Endothelial cell (in vitro differentiated cells): Measurements from ENCODE around the gene ZNF619. TPM values are rescaled to one million over a fixed set of nuclear protein-coding genes. Genes with fewer than 3 reads are reported as not detected.

Experiments
- DNase-seq: peaks from one replicate; pipeline ENCODE4 v3.0.0; 2021; ENCODE audit warnings: low spot score
- H3K27ac Mint-ChIP-seq: one replicate; pipeline ENCODE4 v1.8.0; 2021; ENCODE audit warnings: mixed read lengths, inconsistent platforms; ENCODE audit not compliant: unreplicated experiment
- H3K27me3 Mint-ChIP-seq: one replicate; pipeline ENCODE4 v1.8.0; 2021; ENCODE audit warnings: mild to moderate bottlenecking, moderate library complexity, mixed read lengths, inconsistent platforms; ENCODE audit not compliant: unreplicated experiment
- H3K36me3 Mint-ChIP-seq: one replicate; pipeline ENCODE4 v1.8.0; 2021; ENCODE audit warnings: mild to moderate bottlenecking, low read depth, mixed read lengths, inconsistent platforms; ENCODE audit not compliant: unreplicated experiment
- H3K4me1 Mint-ChIP-seq: one replicate; pipeline ENCODE4 v1.8.0; 2021; ENCODE audit warnings: mild to moderate bottlenecking, mixed read lengths, inconsistent platforms; ENCODE audit not compliant: unreplicated experiment
- H3K4me3 Mint-ChIP-seq: one replicate; pipeline ENCODE4 v1.8.0; 2021; ENCODE audit warnings: mild to moderate bottlenecking, mixed read lengths, inconsistent platforms; ENCODE audit not compliant: unreplicated experiment
- H3K9me3 Mint-ChIP-seq: one replicate; pipeline ENCODE4 v1.8.0; 2021; ENCODE audit warnings: mixed read lengths, inconsistent platforms; ENCODE audit not compliant: unreplicated experiment
- CTCF ChIP-seq: fragments of 200-600 bp; sonication (generic); IDR thresholded peaks from one replicate; pipeline ENCODE4 v1.5.0; 2021; ENCODE audit warnings: antibody characterized with exemption; ENCODE audit not compliant: unreplicated experiment
- total RNA-seq: library from RNA; stranded (reverse); fragmentation: NEBNext Ultra II Directional; extraction: Animal tissue kit (Norgen Biotek cat#: 25700); gene quantifications from one replicate; pipeline ENCODE4 v1.2.1, GENCODE V29; 2021; ENCODE audit not compliant: unreplicated experiment

ZNF619 gene
- total RNA-seq, 1 donor from 2014 or later: 8.0 TPM

GRCh38 chr3:40450438-40450837, 26.5 kb upstream of the ZNF619 start:
- Mint-ChIP-seq H3K4me3 (no peak overlapping the region), H3K4me1 (peaks cover 10% of the 10 kb centered on the region), H3K9me3 (no peaks in the 10 kb centered on the region), H3K27ac (no peak overlapping the region), H3K36me3 (no peaks in the 10 kb centered on the region), H3K27me3 (peaks cover 9% of the 10 kb centered on the region)
- no peak for DNase-seq
- no peak for TF ChIP-seq CTCF

- no peaks in the 10 kb centered on the region for H3K36me3 Mint-ChIP-seq
- no peak for DNase-seq
- TF ChIP-seq CTCF: no peak
- H3K9me3 Mint-ChIP-seq: no peaks in the 10 kb centered on the region
- H3K27me3 Mint-ChIP-seq: peaks cover 9% of the 10 kb centered on the region
- peaks cover 10% of the 10 kb centered on the region for H3K4me1 Mint-ChIP-seq
- no peak overlapping the region for H3K4me3 Mint-ChIP-seq
- no peak overlapping the region for H3K27ac Mint-ChIP-seq
Observed at GRCh38 chr3:40451551-40451950, 25.4 kb upstream of the ZNF619 start.

- peaks cover 9% of the 10 kb centered on the region for H3K27me3 Mint-ChIP-seq
- peak overlapping the region; percentile 97 for H3K27ac Mint-ChIP-seq
- peak overlapping the region; percentile 90 for H3K4me3 Mint-ChIP-seq
- no peak for TF ChIP-seq CTCF
- peaks cover 15% of the 10 kb centered on the region for H3K4me1 Mint-ChIP-seq
- no peaks in the 10 kb centered on the region for H3K9me3 Mint-ChIP-seq
- no peak for DNase-seq
- H3K36me3 Mint-ChIP-seq: no peaks in the 10 kb centered on the region
Observed at GRCh38 chr3:40452057-40452456, 24.9 kb upstream of the ZNF619 start.

- Mint-ChIP-seq H3K4me1 (peaks cover 16% of the 10 kb centered on the region), H3K27ac (peak overlapping the region; percentile 97), H3K9me3 (no peaks in the 10 kb centered on the region), H3K27me3 (peaks cover 7% of the 10 kb centered on the region), H3K4me3 (peak overlapping the region; percentile 90), H3K36me3 (no peaks in the 10 kb centered on the region)
- no peak for DNase-seq
- TF ChIP-seq CTCF: no peak
Observed at GRCh38 chr3:40452562-40452875, 24.4 kb upstream of the ZNF619 start.

- no peaks in the 10 kb centered on the region for H3K9me3 Mint-ChIP-seq
- peak; percentile 95 for DNase-seq
- TF ChIP-seq CTCF: no peak
- peak overlapping the region; percentile 97 for H3K27ac Mint-ChIP-seq
- H3K27me3 Mint-ChIP-seq: peaks cover 4% of the 10 kb centered on the region
- peaks cover 5% of the 10 kb centered on the region for H3K36me3 Mint-ChIP-seq
- H3K4me3 Mint-ChIP-seq: peak overlapping the region; percentile 90
- H3K4me1 Mint-ChIP-seq: peaks cover 21% of the 10 kb centered on the region
Observed at GRCh38 chr3:40452876-40453730, 23.8 kb upstream of the ZNF619 start.
